Stimulated activated CD4-positive, alpha-beta T cell treated with anti-CD3 and anti-CD28 coated beads, TNF-alpha, amount 100 ng/mL, for 48 hours (primary cell): Measurements from ENCODE around the gene NME3.
"Not testable (repeated sequence)": the region's sequence is repeated elsewhere in the genome, so short reads cannot be mapped to it uniquely, and the experiment has no call there.

ENCODE experiments used
- DNase-seq, 3 donors: peaks; one replicate each; pipeline ENCODE4 v3.0.0-alpha.2; 2020; ENCODE audit warnings: low read depth in 3 of 3

NME3 gene

GRCh38 chr16:1747934-1748333 lies 23.4 kb downstream of the NME3 start:
- no peak for DNase-seq

DNA sequence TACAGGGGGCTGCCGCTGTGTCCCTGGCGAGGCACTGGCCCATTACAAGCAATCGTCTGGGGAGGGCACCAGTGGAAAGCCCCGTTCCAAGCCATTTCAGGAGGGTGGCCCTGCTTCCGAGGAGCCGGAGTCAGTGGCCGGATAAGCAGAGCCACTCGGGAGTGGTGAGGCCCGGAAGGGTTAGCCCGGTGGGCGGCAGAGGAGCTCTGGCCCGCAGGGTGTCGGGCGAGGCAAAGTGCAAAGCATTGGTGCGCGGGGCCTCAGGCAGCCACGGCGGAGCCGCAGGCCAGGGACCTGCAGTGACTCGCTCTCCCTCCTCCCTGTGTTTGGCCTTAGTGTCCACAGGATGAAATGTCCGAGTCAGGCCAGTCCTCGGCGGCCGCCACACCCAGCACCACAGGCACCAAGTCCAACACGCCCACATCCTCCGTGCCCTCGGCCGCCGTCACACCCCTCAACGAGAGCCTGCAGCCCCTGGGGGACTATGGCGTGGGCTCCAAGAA lies 24.6 kb downstream of the NME3 start:
- DNase-seq, result no peak

- DNase-seq, result no peak
These were observed 25.2 kb downstream of the NME3 start for GRCh38 chr16:1745900-1746692.

GRCh38 chr16:1745181-1745899 lies 26.0 kb downstream of the NME3 start:
- no peak for DNase-seq

DNA sequence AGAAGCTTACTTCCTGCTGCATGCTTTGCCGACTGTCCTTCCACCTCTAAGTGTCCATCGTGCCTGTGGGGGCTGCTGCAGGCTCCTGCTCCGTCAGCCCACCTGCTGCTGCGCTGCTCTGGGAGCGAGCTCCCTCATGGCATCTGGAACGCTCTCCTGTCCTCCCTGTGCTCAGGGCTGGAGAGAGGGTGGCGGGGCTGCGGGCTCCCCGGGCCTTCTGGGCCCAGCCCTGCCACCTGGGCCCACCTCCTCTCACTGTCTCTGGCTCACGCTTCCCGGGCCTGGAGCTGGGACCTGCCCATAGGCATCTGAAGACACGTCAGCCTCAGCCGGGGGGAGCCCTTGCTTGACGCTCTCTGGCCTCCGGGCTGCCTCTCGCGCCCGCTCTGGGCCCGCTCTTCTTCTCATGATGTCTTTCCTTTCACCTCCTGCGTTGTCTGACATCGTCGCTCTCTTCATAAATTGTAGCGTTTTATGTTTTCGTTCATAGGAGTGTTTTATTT lies 27.0 kb downstream of the NME3 start:
- no peak for DNase-seq

DNA sequence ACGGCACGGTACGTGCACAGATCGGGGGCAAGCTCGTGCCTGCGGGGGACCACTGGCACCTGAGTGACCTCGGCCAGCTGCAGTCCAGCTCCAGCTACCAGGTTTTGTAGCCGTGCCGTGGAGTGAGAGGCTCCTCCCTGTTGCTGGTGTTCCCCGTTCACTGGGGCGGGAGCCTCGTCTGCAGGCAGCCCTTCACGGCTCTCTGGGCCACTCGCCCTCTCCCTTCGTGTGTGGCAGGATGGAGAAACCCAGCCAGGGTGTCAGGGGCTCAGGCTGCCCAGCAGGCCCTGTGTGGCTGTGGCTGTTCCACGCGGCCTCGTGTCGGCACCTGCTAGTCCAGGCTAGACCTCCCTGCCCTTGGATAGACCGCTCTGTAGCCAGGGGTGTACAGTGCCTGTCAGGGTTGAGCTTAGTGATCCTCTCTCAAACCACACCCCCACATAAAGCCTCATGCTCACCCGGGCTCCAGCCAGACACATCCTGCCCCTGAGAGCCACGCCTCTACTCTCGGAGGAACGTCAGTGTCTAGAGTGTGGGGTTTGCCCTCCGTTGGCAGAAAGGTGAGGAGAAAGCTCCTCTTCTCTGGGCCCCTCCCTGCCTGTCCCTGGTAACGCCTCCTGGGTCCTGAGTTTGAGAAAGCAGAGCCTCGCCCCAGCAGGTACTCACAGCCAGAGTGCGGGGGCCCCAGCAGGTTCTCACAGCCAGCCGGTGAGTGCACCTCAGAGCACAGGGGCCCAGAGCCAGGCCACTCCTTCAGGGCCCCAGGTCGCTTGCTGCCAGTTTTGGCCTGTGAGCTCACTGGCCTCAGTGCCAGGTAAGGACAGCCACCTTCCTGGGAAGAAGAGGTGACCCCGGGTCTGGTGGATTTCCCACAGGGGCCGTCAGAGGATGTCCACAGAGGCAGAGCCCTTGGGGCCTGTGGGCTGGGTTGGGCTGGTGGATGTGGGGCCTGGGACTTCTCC lies 27.7 kb downstream of the NME3 start:
- no peak for DNase-seq

DNA sequence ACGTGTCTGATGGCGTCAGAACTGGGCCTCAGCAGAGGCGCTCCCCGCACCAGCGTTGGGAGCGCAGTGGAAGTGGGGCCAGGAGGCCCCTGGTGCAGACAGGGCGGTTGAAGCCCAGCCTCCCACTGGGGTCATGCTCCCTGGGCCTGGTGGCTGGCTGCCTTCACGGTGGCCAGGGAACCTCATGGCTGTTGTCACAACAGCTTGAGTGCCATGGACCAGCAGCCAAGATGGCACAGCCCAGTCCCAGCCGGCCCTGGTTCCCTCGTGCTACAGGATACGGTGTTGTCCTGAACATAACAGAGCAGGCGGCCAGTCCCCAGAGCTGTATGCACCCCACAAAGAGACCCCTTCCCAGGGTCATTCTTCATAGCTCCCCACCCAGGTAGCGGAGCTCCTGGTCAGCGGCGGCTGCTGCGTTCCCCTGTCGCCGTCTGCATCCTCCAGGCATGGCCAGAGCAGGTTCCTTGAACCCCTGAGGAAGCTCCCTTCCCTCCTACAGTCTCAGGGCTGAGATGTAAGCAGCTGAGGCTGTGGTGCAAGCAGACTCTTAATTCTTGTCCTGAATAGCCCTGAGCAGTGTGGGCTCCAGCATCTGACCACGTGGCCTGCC lies 29.7 kb downstream of the NME3 start:
- DNase-seq, result no peak

- no peak for DNase-seq
These were observed 30.4 kb downstream of the NME3 start for GRCh38 chr16:1740781-1741490.

GRCh38 chr16:1740234-1740633 lies 31.1 kb downstream of the NME3 start:
- DNase-seq, result no peak

- DNase-seq, result no peak
These were observed 36.5 kb downstream of the NME3 start for GRCh38 chr16:1734816-1735215.

DNA sequence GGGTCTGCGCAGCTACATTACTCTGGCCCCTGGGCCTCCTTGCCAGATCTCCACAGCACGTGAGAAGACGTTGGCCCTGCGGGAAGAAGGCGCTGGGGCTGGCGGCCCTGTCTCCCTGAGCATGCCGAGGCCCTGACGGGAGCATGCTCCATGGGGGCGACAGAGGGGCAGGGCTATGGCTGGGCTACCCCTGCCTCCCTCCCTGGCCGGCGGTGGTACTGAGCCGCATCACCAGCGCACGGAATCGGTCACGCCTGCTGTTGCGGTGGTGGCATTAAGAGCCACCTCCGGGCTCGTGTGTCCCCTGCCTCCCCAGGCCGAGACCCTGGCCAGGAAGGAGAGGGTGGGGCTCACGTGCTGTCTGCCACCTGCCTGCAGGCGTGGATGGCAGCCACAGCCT lies 37.2 kb downstream of the NME3 start:
- DNase-seq, result no peak

DNA sequence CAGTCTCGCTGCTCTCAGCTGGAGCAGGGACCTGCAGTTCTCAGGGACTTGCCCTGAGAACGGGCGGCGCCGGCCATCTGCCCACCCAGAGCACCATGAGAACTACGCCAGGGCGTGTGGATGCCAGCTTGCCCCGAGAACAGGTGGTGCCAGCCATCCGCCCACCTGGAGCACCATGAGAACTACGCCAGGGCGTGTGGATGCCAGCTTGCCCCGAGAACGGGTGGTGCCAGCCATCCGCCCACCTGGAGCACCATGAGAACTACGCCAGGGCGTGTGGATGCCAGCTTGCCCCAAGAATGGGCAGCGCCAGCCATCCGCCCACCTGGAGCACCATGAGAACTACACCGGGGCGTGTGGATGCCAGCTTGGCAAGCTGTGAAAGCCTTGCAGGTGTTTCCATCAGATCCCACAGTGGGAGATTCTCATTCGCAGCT lies 38.8 kb downstream of the NME3 start:
- DNase-seq, result not testable (repeated sequence)

DNA sequence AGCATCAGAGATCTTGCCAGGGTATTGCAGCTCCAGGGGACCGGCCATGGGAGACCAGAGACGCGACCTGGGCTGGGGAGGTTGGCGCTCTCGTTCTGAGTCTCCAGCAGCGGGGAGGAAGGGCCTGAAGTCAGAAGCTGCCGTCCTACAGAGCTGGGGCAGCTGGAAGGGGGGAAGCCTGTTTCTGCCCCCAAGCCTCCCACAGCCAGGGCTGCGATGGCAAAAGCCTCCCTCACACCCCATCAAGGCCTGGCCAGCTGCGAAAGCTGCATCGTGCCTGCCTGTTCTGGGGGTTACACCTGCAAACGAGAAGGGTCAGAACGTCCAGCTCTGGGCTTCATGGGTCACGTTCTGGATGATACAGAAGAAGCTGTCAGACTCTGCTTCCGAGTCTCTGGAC lies 39.3 kb downstream of the NME3 start:
- DNase-seq, result no peak

DNA sequence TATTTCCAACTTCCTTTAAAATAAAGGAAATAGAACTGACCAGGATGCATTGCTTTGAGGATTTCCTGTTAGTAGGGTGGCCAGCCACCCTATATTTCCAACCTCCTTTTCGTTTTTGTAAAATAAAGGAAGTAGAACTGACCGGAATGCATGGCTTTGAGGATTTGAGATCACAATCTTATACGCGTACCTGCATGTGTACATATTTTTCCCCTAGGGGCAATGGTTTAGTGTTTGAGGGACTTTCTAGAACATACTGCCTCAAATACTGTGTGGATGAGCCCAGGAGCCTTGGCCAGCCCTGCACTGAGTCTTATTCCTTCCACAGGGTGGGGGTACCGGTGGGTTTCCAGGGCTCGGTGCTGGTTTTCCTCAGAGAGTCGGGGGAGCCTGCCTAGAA lies 39.7 kb downstream of the NME3 start:
- DNase-seq, result no peak

- DNase-seq, result no peak
These were observed 40.3 kb downstream of the NME3 start for GRCh38 chr16:1731073-1731472.

DNA sequence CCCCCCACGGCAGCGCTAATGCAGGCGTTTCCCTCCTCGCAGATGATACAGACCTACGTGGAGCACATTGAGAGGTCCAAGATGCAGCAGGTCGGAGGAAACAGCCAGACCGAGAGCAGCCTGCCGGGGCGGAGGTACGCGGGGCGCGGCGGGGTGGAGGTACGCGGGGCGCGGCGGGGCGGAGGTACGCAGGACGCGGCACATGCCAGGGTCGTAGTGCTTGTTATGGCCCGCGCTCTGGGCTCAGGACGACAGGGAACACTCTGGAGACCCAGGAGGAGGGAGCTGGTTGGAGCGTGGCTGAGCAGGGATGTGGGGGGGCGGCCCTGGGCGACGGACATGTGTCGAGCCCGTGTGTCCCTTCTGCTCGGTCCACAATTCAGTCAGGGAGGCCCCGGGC lies 41.9 kb downstream of the NME3 start:
- DNase-seq, result no peak

GRCh38 chr16:1729026-1729425 lies 42.3 kb downstream of the NME3 start:
- no peak for DNase-seq

GRCh38 chr16:1727651-1728624 lies 43.4 kb downstream of the NME3 start:
- DNase-seq, result no peak
